K562 (cell line): Measurements from ENCODE around the gene UBE2J2. TPM values are rescaled to one million over a fixed set of nuclear protein-coding genes. Genes with fewer than 3 reads are reported as not detected.

Source experiments
- CTBP1 ChIP-seq: fragments of 450-650 bp; IDR thresholded peaks from 2 replicates; pipeline ENCODE4 v1.6.1; 2016; ENCODE audit warnings: borderline replicate concordance
- FOSL1 ChIP-seq: fragments of 200-800 bp; sonication (Bioruptor generic); conservative IDR thresholded peaks from 2 replicates; pipeline ENCODE4 v1.6.1; 2016; ENCODE audit warnings: missing genetic modification characterization, missing compliant biosample characterization
- IFI16 ChIP-seq: fragments of 250-450 bp; sonication (Bioruptor Pico); IDR thresholded peaks from 2 replicates; pipeline ENCODE4 v2.1.2; 2022; ENCODE audit warnings: mild to moderate bottlenecking, inconsistent platforms
- MIER1 ChIP-seq: fragments of 450-650 bp; IDR thresholded peaks from 2 replicates; pipeline ENCODE4 v1.6.1; 2016; ENCODE audit warnings: antibody characterized with exemption, mild to moderate bottlenecking, low read depth
- NFIC ChIP-seq: fragments of 450-650 bp; IDR thresholded peaks from 2 replicates; pipeline ENCODE4 v1.6.1; 2017; ENCODE audit warnings: mild to moderate bottlenecking, inconsistent platforms
- SRSF9 ChIP-seq: fragments of 200-400 bp; formaldehyde crosslinking; IDR thresholded peaks from 2 replicates; pipeline ENCODE4 v1.6.1; 2017; ENCODE audit warnings: low read depth, low read length, borderline replicate concordance
- polyA plus RNA-seq, 8 experiments: library from polyadenylated mRNA; depleted of rRNA in 4 of 8; stranded (reverse) in 5 of 8; unstranded in 3 of 8; fragments of >200 nt; fragmentation: Nextera tagmentation in 2 of 8; fragmentation: Illumina TruSeq in 1 of 8; extraction: Ambion mirVana in 2 of 8; extraction: Trizol in 1 of 8; gene quantifications; 2 replicates each; pipeline versions ENCODE4 v1.2.1 to v1.2.3, GENCODE V29; 2011 to 2014; ENCODE audit warnings: inconsistent platforms in 1 of 8, missing spikeins in 1 of 8
- total RNA-seq, 7 experiments: library from RNA; depleted of rRNA in 6 of 7; stranded (reverse); fragments of >200 nt in 6 of 7; fragmentation: Illumina TruSeq in 2 of 7; extraction: Trizol in 2 of 7; gene quantifications; 2 replicates each; pipeline versions ENCODE4 v1.2.1 to v1.2.3, GENCODE V29; 2011 to 2021; ENCODE audit warnings: low replicate concordance in 1 of 7
- TF ChIP-seq, protein P1 (sequence below), 2 experiments: IDR thresholded peaks; 2 replicates each; pipeline ENCODE4 v1.6.1; 2011; ENCODE audit warnings: borderline replicate concordance in 1 of 2, control low read depth in 1 of 2, low read depth in 1 of 2, low read length in 1 of 2, mild to moderate bottlenecking in 1 of 2, mixed read lengths in 1 of 2, moderate library complexity in 1 of 2; ENCODE audit not compliant: insufficient read depth in 1 of 2, insufficient read length in 1 of 2, poor library complexity in 1 of 2, severe bottlenecking in 1 of 2; ENCODE audit errors: extremely low read depth in 1 of 2
- TF ChIP-seq, protein P2 (sequence below): fragments of 250-450 bp; sonication (Bioruptor Pico); IDR thresholded peaks from 2 replicates; pipeline ENCODE4 v1.5.1; 2021; ENCODE audit warnings: mild to moderate bottlenecking
- TF ChIP-seq, protein P3 (sequence below): fragments of 450-650 bp; IDR thresholded peaks from 2 replicates; pipeline ENCODE4 v1.6.1; 2018; ENCODE audit not compliant: partially characterized antibody
- TF ChIP-seq, protein P4 (sequence below), 2 experiments: fragments of 450-650 bp in 1 of 2; sonication (generic) in 1 of 2; formaldehyde crosslinking in 1 of 2; IDR thresholded peaks in 1 of 2; conservative IDR thresholded peaks in 1 of 2; 2 replicates each; pipeline versions ENCODE4 v1.6.1 to v1.8.1; 2016 to 2023; ENCODE audit warnings: mild to moderate bottlenecking in 2 of 2, moderate library complexity in 2 of 2, inconsistent platforms in 1 of 2, missing genetic modification reagents in 1 of 2
- TF ChIP-seq, protein P5 (sequence below): fragments of 250-450 bp; sonication (Bioruptor Pico); IDR thresholded peaks from 2 replicates; pipeline ENCODE4 v1.4.0; 2020

UBE2J2 gene
- total and polyA plus RNA-seq, 9 of the 15 experiments (the other 6 are each of a cell fraction or from before 2014, with no cell fraction given), result 0.93 to 112 (median 75.5) TPM

DNA sequence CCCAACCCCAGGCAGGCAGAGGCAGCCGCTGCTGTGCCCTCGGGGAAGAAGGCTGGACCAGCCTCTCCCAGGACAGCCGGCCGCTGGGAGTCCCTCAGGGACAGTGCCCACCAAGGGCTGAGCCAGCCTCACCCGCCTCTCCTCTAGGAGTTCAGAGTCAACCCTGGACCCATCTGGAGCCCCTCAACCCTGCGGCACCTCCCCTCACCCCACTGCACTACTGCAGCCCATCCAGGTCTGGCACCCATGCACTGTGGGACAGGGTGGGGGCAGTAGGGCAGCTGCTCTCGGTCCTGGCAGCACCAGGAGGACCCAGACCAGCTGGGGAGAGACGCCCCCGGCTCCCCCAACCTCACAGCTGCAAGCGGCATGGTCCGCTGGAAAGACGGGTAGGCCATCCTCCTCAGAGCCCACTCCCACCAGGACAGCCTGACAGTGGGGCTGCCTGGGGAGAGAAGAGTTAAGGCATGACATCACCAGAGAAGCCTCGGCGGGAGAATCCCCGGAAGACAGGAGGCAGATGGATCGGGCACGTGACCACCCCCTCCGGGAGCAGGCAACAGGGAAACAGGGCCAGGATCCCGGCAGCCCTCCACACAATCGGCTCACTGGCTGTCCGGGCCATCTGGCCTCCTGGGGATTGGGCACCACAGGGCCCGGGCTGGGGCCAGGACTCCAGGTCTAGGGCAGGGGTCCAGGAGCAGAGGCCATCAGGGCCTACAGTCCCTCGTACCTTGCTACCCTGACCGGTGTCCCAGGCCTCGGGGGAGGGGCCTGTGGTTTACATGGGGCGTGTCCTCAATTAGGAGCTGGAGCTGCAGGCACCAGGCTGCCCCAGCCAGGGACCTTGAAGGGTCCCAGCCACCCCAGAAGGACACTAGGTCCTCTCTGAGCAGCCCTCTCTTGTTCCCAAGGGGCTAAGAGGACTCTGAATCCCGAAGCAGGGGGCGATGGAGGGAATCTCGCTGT is 31.0 kb upstream of the UBE2J2 start (continued):
- TF ChIP-seq, protein P1, sequence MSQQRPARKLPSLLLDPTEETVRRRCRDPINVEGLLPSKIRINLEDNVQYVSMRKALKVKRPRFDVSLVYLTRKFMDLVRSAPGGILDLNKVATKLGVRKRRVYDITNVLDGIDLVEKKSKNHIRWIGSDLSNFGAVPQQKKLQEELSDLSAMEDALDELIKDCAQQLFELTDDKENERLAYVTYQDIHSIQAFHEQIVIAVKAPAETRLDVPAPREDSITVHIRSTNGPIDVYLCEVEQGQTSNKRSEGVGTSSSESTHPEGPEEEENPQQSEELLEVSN (IDR thresholded peaks at IDR 0.05; ENCODE audit: borderline replicate concordance in 1 of 2, extremely low read depth in 1 of 2, insufficient read depth in 1 of 2, insufficient read length in 1 of 2, low read depth in 1 of 2, low read length in 1 of 2, poor library complexity in 1 of 2, severe bottlenecking in 1 of 2), result peak; percentile 76 to 92
- TF ChIP-seq, protein P2, sequence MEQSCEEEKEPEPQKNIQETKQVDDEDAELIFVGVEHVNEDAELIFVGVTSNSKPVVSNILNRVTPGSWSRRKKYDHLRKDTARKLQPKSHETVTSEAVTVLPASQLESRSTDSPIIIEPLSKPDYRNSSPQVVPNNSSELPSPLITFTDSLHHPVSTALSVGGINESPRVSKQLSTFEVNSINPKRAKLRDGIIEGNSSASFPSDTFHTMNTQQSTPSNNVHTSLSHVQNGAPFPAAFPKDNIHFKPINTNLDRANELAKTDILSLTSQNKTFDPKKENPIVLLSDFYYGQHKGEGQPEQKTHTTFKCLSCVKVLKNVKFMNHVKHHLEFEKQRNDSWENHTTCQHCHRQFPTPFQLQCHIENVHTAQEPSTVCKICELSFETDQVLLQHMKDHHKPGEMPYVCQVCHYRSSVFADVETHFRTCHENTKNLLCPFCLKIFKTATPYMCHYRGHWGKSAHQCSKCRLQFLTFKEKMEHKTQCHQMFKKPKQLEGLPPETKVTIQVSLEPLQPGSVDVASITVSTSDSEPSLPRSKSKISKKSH (CRISPR knock-in tag), result no peak
- TF ChIP-seq IFI16 (CRISPR knock-in tag) (no peak), FOSL1 (tag) (no peak), NFIC (no peak), CTBP1 (no peak; the same call in 1 of the 2 replicates), MIER1 (no peak), SRSF9 (no peak)
- TF ChIP-seq, protein P3, sequence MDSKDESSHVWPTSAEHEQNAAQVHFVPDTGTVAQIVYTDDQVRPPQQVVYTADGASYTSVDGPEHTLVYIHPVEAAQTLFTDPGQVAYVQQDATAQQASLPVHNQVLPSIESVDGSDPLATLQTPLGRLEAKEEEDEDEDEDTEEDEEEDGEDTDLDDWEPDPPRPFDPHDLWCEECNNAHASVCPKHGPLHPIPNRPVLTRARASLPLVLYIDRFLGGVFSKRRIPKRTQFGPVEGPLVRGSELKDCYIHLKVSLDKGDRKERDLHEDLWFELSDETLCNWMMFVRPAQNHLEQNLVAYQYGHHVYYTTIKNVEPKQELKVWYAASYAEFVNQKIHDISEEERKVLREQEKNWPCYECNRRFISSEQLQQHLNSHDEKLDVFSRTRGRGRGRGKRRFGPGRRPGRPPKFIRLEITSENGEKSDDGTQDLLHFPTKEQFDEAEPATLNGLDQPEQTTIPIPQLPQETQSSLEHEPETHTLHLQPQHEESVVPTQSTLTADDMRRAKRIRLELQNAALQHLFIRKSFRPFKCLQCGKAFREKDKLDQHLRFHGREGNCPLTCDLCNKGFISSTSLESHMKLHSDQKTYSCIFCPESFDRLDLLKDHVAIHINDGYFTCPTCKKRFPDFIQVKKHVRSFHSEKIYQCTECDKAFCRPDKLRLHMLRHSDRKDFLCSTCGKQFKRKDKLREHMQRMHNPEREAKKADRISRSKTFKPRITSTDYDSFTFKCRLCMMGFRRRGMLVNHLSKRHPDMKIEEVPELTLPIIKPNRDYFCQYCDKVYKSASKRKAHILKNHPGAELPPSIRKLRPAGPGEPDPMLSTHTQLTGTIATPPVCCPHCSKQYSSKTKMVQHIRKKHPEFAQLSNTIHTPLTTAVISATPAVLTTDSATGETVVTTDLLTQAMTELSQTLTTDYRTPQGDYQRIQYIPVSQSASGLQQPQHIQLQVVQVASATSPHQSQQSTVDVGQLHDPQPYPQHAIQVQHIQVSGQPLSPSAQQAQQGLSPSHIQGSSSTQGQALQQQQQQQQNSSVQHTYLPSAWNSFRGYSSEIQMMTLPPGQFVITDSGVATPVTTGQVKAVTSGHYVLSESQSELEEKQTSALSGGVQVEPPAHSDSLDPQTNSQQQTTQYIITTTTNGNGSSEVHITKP, result no peak
- TF ChIP-seq, protein P4, sequence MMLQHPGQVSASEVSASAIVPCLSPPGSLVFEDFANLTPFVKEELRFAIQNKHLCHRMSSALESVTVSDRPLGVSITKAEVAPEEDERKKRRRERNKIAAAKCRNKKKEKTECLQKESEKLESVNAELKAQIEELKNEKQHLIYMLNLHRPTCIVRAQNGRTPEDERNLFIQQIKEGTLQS (IDR thresholded peaks at IDR 0.05), result peak; percentile 91
- TF ChIP-seq, protein P4 (CRISPR knock-in tag; conservative IDR thresholded peaks at IDR 0.05), result no peak
- TF ChIP-seq, protein P5, sequence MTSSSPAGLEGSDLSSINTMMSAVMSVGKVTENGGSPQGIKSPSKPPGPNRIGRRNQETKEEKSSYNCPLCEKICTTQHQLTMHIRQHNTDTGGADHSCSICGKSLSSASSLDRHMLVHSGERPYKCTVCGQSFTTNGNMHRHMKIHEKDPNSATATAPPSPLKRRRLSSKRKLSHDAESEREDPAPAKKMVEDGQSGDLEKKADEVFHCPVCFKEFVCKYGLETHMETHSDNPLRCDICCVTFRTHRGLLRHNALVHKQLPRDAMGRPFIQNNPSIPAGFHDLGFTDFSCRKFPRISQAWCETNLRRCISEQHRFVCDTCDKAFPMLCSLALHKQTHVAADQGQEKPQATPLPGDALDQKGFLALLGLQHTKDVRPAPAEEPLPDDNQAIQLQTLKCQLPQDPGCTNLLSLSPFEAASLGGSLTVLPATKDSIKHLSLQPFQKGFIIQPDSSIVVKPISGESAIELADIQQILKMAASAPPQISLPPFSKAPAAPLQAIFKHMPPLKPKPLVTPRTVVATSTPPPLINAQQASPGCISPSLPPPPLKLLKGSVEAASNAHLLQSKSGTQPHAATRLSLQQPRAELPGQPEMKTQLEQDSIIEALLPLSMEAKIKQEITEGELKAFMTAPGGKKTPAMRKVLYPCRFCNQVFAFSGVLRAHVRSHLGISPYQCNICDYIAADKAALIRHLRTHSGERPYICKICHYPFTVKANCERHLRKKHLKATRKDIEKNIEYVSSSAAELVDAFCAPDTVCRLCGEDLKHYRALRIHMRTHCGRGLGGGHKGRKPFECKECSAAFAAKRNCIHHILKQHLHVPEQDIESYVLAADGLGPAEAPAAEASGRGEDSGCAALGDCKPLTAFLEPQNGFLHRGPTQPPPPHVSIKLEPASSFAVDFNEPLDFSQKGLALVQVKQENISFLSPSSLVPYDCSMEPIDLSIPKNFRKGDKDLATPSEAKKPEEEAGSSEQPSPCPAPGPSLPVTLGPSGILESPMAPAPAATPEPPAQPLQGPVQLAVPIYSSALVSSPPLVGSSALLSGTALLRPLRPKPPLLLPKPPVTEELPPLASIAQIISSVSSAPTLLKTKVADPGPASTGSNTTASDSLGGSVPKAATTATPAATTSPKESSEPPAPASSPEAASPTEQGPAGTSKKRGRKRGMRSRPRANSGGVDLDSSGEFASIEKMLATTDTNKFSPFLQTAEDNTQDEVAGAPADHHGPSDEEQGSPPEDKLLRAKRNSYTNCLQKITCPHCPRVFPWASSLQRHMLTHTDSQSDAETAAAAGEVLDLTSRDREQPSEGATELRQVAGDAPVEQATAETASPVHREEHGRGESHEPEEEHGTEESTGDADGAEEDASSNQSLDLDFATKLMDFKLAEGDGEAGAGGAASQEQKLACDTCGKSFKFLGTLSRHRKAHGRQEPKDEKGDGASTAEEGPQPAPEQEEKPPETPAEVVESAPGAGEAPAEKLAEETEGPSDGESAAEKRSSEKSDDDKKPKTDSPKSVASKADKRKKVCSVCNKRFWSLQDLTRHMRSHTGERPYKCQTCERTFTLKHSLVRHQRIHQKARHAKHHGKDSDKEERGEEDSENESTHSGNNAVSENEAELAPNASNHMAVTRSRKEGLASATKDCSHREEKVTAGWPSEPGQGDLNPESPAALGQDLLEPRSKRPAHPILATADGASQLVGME, result no peak
